ENCODE data around the gene GTF2H1. TPM values are rescaled to one million over a fixed set of nuclear protein-coding genes. Genes with fewer than 3 reads are reported as not detected.
A peak's percentile ranks its signal among the peaks of the same experiment; 100 is the strongest.

Gene GTF2H1
- total and polyA plus RNA-seq, 9 of the 15 experiments (the other 6 are each of a cell fraction or from before 2014, with no cell fraction given), result 56.9 to 126 (median 92.1) TPM

DNA sequence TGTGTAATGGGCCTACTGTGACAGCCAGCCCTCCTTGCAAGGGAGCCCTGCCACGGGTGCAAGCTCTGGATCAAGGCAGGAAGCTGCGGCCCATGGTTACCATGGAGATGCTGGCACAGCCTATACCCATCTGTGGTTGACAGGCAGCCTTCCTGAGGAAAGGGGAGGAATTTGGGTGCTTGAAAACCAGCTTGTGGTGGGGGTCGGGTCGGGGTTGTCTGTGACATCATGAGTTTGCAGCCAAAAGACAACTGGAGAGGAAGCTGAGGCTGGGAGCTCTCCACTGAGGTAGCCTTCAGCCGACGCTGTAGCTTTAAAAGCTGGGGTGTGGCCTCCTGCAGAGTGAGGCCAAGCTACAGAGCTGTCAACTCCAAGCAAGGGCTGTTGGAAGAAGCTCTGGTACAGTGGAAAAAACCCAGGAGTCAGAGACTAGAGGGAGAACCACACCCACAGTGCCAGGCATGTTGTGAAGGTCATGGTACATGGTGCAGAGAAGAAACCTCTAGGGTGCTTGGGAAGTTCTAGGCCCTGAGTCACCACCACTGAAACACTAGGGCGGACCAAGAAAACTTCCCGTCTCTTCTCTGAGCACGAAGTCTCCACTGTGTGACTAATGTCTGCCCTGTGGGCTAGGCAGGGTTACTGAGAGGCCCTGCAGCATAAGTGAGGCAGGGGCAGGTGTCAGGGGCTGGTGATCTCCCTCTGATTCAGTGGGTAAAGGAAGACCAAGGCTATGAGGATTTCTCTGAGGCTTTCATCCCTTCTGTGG, 61.2 kb downstream of the GTF2H1 start (continued):
- no peak for TF ChIP-seq RBM39 (optimal IDR thresholded peaks at IDR 0.05; ENCODE audit: low read depth, low read length)
- TF ChIP-seq, protein P1, sequence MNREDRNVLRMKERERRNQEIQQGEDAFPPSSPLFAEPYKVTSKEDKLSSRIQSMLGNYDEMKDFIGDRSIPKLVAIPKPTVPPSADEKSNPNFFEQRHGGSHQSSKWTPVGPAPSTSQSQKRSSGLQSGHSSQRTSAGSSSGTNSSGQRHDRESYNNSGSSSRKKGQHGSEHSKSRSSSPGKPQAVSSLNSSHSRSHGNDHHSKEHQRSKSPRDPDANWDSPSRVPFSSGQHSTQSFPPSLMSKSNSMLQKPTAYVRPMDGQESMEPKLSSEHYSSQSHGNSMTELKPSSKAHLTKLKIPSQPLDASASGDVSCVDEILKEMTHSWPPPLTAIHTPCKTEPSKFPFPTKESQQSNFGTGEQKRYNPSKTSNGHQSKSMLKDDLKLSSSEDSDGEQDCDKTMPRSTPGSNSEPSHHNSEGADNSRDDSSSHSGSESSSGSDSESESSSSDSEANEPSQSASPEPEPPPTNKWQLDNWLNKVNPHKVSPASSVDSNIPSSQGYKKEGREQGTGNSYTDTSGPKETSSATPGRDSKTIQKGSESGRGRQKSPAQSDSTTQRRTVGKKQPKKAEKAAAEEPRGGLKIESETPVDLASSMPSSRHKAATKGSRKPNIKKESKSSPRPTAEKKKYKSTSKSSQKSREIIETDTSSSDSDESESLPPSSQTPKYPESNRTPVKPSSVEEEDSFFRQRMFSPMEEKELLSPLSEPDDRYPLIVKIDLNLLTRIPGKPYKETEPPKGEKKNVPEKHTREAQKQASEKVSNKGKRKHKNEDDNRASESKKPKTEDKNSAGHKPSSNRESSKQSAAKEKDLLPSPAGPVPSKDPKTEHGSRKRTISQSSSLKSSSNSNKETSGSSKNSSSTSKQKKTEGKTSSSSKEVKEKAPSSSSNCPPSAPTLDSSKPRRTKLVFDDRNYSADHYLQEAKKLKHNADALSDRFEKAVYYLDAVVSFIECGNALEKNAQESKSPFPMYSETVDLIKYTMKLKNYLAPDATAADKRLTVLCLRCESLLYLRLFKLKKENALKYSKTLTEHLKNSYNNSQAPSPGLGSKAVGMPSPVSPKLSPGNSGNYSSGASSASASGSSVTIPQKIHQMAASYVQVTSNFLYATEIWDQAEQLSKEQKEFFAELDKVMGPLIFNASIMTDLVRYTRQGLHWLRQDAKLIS (CRISPR knock-in tag; IDR thresholded peaks at IDR 0.05), result no peak
- TF ChIP-seq IRF2 (CRISPR knock-in tag; IDR thresholded peaks at IDR 0.05), result no peak
- no peak for TF ChIP-seq ZBTB5 (IDR thresholded peaks at IDR 0.05)
- TF ChIP-seq, protein P2, sequence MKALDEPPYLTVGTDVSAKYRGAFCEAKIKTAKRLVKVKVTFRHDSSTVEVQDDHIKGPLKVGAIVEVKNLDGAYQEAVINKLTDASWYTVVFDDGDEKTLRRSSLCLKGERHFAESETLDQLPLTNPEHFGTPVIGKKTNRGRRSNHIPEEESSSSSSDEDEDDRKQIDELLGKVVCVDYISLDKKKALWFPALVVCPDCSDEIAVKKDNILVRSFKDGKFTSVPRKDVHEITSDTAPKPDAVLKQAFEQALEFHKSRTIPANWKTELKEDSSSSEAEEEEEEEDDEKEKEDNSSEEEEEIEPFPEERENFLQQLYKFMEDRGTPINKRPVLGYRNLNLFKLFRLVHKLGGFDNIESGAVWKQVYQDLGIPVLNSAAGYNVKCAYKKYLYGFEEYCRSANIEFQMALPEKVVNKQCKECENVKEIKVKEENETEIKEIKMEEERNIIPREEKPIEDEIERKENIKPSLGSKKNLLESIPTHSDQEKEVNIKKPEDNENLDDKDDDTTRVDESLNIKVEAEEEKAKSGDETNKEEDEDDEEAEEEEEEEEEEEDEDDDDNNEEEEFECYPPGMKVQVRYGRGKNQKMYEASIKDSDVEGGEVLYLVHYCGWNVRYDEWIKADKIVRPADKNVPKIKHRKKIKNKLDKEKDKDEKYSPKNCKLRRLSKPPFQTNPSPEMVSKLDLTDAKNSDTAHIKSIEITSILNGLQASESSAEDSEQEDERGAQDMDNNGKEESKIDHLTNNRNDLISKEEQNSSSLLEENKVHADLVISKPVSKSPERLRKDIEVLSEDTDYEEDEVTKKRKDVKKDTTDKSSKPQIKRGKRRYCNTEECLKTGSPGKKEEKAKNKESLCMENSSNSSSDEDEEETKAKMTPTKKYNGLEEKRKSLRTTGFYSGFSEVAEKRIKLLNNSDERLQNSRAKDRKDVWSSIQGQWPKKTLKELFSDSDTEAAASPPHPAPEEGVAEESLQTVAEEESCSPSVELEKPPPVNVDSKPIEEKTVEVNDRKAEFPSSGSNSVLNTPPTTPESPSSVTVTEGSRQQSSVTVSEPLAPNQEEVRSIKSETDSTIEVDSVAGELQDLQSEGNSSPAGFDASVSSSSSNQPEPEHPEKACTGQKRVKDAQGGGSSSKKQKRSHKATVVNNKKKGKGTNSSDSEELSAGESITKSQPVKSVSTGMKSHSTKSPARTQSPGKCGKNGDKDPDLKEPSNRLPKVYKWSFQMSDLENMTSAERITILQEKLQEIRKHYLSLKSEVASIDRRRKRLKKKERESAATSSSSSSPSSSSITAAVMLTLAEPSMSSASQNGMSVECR (CRISPR knock-in tag; IDR thresholded peaks at IDR 0.05), result no peak
- TF ChIP-seq, protein P3, sequence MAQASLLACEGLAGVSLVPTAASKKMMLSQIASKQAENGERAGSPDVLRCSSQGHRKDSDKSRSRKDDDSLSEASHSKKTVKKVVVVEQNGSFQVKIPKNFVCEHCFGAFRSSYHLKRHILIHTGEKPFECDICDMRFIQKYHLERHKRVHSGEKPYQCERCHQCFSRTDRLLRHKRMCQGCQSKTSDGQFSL (CRISPR knock-in tag; IDR thresholded peaks at IDR 0.05), result no peak
- TF ChIP-seq, protein P3 (tag; IDR thresholded peaks at IDR 0.05), result no peak
- peak; percentile 20 for TF ChIP-seq TBP (optimal IDR thresholded peaks at IDR 0.05; ENCODE audit: low read depth, low read length)
- TF ChIP-seq TFAM (CRISPR knock-in tag; conservative IDR thresholded peaks at IDR 0.05), result no peak
- TF ChIP-seq PTTG1 (tag; IDR thresholded peaks at IDR 0.05; ENCODE audit: low read depth), result no peak
- no peak for TF ChIP-seq ZNF778 (CRISPR knock-in tag; IDR thresholded peaks at IDR 0.05)
- peak in 1 of 2 experiments; percentile 24; a peak in 1 of 4 replicates for TF ChIP-seq FOXK2 (conservative IDR thresholded peaks at IDR 0.05 in 1 of 2, IDR thresholded peaks at IDR 0.05 in 1 of 2; ENCODE audit: low read depth in 2 of 2)
- TF ChIP-seq EHMT2 (IDR thresholded peaks at IDR 0.05), result 0 out of 2 replicates have a peak, but pooled peaks have one; percentile 7
- TF ChIP-seq ZNF140 (CRISPR knock-in tag; IDR thresholded peaks at IDR 0.05), result no peak
- no peak for TF ChIP-seq PTRF (tag; IDR thresholded peaks at IDR 0.05)
- TF ChIP-seq ZNF174 (CRISPR knock-in tag; IDR thresholded peaks at IDR 0.05), result no peak
- TF ChIP-seq NFIX (CRISPR knock-in tag; IDR thresholded peaks at IDR 0.05; ENCODE audit: low read depth), result no peak

All from K562 (cell line).